Measurements from ENCODE around the gene PRAC1.

The PRAC1 gene

DNA sequence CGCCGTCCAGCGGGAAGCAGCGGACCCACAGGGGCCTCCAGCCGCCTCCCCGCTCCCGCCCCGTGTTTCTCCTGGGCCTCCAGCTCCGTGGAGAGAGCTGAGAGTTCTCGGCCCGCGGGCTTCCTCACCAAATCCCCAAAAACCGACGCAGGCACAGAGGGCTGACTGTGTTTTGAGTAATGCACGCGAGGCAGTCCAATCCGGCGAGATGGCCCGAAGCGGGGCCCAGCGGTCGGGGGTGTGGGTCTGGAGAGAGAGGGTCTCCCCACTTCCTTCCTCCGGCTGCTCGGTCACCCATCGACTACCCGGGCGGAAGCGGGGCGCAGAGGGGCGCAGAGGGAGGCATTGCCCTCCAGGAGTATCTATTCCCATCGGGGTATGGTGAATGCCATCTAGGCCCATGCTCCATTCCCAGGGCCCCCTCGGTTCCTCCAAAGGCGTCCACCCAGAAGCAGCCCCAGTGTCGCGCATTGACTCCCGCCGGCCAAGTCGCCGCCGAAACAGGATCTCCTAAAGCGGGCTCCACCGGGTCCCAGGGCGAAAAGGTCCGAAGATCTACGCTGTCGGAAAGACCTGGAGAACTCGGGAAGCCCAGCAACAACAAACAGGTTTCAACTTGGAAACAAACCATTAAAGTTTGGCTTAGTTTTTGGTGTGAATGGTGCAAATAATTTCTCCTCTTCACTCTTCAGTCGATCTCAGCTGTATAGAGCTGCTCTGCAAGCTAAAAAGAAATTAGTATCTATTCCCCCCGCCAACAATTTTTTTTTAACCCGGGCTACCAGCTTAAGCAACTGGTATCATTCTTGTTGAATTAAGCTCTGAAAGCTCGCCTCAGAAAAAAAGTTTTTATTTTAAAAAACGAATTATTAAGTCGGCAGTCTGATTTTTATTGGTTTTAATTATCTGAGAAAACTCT, 25.4 kb upstream of the PRAC1 start:
- intact Hi-C loops (cut with DNase I), result no loop called here
- DNase-seq, result no peak

DNA sequence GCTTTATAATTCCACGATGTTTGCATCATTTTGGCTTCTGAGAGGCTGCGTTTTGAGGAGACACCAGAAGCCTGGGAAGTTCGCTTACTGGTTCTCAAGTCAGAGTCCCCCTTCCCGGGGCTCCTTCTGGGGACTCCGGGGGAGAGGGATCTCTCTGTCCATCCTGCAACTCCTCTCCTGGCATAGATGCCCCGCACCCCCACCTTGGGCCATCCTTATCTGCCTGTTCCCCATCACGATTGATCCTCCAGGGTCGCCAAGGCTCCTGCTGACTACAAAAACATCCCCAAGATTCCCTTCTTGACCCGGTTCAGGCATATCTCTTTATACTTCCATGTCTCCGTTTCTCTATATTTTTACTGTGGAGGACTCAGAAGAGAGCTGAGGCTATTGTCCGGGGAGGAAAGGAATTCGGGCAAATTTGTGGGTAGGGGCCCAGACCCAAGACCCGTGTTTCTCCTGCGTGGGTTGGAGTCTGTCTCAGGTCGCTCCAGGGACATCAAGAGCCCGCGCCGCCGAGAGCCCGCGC, 24.7 kb upstream of the PRAC1 start:
- intact Hi-C loops (cut with DNase I), result no loop called here
- no peak for DNase-seq

DNA sequence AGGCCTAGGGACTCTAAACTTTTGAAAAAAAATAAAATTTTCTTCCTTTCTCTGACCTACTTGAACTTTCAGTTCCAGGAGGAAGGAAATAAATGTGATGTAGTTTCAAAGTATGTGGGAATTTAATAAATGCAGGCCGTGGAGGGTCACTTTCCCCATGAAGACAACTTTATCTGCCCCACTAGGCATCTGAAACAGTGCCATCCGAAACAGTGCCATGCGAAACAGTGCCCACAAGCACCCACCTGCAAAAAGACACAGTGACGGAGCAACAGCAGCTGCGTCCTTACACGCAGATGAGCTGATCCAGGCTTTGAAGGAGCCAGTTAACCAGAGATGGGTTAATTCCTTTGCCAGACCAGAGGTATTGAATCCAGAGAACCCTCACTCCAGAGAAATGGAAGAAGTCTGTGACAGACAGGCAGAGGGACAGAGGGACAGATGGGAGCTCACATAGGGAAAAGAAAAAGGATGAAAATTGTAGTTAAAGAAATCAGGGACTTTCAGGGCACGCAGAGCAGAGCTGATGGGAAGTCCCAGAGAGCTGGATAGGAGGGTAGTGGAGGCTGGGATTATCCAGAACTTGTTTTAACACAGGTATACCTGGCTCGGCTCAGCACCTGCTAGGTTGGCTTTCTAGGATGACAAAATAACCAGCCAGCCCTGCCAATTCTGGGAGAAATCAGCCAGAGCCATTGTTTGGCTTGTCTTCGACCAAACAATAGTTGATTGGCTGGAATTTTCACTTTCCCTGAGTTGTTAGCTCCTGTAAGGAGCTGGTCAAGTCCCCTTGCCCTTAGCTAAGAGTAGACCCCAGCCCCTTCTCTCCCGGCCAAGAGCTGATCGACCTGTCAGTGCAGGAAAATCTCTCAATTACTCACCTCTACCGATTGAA, 23.3 kb upstream of the PRAC1 start:
- intact Hi-C loops (cut with DNase I), result no loop called here
- no peak for DNase-seq

DNA sequence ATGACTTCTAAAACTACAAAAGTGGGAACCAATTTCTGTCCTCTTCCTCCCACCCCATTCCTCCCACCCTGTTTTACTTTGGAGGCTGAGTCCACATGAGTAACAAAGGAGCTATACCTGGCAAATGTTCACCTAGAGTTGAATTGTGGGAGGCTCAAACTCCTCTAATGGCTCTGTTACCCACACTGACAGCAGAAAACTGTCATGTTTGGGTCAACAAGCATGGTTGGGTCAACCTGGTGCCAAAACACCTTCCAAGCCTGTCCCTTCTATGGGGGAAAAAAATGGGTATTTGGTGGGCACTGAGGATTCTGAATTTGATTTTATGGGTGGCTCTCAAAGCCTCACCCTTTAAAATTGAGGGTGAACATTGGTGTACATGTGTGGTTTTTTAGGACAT, 18.2 kb upstream of the PRAC1 start:
- intact Hi-C loops (cut with DNase I), result no loop called here
- no peak for DNase-seq

DNA sequence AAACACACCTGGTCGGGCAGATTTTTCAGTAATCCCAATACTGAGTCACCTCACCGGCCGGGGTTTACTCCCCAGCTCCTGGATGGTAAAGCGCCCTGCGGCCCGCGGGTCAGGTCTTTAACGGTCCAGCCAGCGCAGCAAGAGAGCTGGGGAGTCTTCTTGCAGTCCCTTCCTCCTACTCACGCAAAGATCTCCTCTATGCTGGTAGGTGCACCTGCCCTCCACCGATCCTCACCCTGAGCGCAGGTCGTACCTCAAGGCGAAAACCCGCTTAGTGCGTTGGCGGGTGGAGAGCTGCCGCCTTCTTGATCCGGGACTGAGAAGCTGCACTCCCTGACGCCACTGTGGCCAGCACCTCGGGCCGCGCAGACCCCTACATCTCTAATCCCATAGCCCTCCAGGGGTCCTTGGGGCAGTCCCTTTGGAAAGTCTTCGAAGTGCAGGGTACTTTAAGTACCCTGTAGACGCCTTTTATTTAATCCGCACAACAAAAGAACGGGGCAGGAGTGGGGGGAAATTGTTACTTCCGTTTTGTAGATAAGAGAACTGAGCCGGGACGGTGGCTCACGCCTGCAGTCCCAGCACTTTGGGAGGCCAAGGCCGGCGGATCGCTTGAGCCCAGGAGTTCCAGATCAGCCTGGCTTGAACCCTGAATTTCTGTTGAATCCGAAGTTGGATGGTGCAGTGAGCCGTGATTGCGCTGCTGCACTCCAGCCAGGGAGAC, 16.6 kb upstream of the PRAC1 start:
- intact Hi-C loops (cut with DNase I), result no loop called here
- no peak for DNase-seq

DNA sequence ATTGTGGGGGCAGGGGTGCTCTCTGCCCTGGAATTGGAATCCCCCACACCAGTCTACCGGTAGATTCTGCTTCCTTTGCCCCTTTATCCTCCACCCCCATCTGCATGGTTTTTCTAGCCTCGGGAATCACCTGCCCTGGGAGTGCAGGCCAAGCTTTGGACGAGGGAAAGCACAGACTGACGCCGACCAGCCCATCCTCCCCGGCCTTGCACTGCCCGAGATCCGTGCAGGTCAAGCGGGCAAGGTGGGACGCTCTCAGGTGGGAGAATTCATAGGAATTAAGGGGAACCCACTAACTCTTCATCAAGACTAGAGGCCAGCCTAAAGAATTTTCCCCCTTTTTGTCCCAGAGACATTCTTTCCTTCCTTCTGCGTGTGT, 16.1 kb upstream of the PRAC1 start:
- intact Hi-C loops (cut with DNase I), result no loop called here

DNA sequence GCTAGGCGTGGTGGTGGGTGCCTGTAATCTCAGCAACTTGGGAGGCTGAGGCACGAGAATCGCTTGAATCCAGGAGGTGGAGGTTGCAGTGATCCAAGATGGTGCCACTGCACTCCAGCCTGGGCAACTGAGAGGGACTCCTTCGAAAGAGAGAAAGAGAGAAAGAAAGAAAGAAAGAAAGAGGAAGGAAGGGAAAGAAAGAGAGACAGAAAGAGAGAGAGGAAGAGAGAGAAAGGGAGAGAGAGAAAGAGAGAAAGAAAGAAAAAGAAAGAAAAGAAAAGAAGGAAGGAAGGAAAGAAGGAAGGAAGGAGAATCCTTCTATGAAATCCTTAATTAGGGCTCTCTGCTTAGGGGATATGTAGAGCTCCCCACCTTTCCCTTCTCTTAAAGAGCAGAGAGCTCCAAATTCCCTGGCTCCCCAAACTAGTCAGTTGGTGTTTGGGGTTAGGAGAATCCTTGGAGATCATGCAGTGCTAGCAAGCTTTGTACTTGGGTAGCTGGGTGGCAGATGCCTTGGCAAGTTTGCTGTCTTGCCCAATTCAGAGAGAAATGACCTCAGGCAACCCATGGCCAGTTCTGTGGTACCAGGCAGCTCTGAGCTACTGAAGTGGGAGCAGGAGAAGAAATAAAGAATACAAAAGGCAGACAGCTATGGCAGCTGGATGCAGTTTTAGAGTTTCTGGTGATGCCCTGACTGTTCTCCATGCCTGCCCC, 15.2 kb upstream of the PRAC1 start:
- no peak for DNase-seq
- intact Hi-C loops (cut with DNase I), result no loop called here

More for the DNA sequence above, 16.1 kb upstream of the PRAC1 start:
- no peak for DNase-seq

DNA sequence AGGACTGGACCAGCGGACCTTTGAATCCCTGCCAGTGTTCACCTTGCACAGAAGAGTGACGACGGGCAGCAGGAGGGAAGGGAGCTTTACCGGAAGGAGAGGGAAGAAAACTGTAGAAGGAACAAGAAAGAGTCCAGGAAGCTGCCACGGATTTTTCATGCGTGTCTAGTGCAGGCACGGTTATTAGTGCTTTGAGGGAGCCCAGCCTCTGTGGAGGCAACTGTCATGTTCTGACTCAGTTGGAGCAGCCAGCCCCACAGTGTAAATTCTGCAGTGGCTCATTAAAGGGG, 12.7 kb upstream of the PRAC1 start:
- no peak for DNase-seq
- intact Hi-C loops (cut with DNase I), result no loop called here

DNA sequence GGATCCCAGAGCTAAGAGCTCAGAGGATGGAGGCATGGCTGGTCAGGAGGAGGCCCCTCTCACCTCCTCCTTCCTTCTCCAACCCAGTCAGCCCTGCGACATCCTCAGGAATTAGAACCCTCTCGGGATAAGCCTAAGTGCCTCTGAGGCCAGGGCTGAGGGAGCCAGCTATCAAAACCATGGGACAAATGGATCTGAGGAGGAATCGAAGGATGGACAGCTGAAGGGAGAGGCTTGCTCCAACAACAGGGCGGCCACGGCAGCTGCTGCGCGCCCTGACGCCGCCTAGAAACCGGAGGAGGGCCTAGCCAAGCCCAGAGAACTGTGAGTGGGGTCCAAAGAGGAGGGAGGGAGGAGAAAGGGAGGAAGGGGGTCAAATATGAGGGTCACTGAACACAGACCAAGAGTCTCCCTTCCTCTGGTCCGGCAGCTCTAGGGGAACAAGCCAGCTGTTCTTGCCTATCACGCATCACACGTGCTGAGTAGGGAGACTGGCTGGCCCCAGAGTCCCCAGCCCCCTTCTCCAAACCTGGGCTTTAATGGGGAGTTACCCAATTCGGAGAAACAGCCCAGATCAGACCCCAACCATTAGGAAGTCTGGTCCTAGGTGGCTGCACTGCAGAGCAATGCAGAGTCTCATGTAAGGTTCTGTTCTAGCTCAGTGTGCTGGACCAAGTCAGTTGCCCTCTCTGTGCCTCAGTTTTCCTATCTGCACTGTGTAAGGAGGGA, 12.2 kb upstream of the PRAC1 start:
- DNase-seq, result no peak
- intact Hi-C loops (cut with DNase I), result no loop called here

DNA sequence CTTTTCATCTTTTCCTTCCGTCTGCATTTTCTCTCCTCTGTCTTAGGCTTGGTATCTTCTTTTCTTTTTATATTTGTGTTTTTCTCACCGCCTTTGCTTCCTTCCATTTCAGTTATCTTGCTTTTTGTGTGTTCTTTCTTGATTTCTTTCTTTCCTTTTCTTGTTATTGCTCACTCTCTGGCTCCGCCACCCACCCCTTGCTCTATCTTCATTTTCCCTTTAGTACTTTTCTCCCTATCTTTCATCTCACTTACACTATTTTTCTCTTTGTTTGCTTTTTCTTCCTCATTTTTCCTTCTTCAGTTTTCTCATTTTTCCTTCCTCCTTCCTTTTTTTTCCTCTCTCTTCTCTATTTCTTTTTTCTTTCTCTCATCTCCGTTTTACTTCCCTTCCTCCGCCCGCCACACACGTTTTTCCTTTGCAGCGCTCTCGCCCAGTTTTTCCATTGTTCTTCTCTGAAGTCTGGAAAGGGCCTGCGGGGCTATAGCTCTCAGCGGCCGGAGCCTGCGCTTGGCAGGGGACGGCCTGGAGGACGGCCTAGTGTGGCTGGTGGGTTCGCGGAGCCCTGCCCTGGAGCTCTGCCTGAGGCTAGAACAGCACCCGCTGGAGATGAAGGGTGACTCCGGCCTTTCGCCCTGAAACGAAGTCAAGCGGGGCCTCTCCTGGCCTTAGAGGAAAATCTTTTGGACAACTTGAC, 11.5 kb upstream of the PRAC1 start:
- intact Hi-C loops (cut with DNase I), result no loop called here
- DNase-seq, result no peak

DNA sequence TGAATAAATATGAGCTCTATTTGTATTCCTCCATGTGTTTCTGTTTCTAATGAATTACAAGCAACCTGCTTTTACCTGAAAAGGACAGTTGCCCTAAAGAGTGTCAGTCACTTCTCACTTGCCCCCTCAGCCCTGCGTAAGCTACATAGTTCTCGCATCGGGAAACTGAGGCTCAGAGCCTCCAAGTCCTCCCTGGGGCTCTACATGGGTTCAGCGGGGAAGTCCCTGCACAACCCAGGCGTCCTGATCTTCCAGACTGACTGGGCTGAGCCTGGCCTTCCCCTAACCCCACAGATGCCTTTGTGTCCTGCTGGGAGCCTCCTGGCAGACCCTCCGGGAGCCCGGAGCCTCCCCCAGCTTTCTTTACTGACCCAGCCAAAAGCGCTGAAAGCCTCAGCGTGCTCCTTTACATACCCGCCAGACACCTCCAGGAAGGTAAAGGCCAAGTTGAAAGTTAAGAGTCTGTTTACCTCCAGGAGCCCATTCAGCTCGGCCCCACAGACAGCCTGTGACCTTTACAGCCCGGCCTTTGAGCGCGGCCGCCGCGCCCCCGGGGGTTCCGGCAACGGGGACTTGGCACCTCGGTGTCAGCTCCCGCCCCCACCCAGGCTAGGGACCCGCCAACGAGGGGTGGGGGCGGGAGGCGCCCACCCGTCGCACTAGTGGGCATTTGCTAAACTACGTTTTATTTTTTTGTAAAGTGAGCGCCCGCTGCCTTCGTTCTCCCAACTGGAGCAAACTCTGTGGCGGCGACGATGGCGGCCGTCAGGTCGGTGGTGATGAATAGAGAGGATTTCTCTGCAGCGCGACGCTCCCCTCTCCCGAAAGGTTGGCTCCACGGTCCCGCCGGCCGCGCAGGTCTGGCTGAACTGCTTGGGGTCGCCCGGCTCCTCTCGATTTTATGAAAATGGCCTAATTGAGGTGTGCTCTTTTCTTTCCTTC, 10.6 kb upstream of the PRAC1 start:
- intact Hi-C loops (cut with DNase I), result no loop called here
- DNase-seq, result no peak

DNA sequence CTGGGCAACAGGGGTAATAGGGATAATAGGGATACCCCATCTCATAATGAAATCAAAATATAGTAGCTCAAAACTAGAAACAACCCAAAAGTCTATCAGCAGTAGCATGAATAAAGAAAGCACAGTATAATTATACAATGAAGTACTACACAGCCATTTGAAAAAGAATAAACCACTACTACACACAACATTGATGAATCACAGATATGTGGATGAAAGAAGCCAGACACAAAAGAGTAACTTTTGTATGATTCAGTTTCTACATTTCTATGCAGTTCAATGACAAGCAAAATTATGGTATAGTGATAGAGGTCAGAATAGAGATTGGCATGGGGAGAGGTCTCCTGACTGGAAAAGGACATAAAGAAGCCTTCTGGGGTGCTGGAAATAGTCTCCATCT, 9.0 kb upstream of the PRAC1 start:
- no peak for DNase-seq
- intact Hi-C loops (cut with DNase I), result no loop called here

DNA sequence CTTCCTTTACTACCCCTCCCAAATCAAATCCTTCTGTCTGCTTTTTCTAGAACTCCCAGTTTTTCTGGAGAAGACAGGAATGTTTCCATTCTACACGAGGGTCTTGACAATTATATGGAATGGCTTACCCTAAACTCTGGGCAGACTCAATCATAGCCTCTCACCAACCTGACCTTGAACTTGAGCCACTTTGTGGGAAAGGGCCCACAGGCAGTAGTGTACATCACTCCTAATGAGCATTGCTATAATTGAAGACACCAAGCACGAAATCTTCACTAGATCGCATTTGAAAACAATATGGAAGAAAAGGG, 7.9 kb upstream of the PRAC1 start:
- intact Hi-C loops (cut with DNase I), result no loop called here
- DNase-seq, result no peak

DNA sequence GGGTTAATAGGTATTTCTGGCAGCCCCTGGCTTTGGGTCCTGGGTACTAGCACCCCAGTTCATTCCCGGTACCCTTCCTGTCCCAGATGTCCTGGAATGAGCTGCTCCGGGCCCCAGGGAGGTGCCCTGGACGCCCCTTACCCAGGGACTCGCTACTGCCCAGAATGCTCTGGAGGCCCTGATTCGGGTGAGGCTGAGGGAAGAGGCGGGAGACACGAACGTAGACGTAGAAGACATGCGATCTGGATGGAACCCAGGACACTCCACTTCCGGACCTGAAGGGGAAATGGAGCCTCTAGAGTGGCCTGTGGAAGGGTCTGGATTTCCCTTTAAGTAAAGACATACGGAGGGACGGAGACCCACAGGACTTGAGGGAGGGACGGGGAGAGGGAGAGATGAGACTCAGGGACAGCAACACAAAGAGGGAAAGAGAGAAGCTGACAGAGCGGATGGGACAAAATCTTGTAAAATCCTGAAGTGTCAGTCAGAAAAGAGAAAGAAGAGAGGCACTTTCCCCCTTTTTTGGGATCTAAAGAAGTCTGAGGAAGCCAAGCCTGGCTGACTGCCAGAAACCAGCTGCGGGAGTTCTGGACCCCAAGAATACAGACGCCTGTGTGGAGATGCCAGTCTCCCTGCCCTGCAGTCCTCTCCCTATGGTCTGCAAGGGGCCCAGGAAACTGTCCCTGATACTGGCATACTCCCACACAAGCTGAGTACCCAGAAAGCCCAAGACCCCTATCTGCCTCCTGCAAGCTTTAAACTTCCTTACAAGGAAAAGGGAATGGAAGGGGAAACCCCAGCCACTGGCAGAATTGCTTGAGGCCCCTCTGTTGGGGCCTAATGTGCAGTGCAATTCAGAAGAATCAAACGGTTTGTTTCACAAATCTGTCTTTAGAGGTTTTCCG, 7.3 kb upstream of the PRAC1 start:
- intact Hi-C loops (cut with DNase I), result loop anchor here (10.0 kb wide), 2 partner anchors 65 to 265 kb away; partner anchors contain the start of gene IGF2BP1
- DNase-seq, result no peak

DNA sequence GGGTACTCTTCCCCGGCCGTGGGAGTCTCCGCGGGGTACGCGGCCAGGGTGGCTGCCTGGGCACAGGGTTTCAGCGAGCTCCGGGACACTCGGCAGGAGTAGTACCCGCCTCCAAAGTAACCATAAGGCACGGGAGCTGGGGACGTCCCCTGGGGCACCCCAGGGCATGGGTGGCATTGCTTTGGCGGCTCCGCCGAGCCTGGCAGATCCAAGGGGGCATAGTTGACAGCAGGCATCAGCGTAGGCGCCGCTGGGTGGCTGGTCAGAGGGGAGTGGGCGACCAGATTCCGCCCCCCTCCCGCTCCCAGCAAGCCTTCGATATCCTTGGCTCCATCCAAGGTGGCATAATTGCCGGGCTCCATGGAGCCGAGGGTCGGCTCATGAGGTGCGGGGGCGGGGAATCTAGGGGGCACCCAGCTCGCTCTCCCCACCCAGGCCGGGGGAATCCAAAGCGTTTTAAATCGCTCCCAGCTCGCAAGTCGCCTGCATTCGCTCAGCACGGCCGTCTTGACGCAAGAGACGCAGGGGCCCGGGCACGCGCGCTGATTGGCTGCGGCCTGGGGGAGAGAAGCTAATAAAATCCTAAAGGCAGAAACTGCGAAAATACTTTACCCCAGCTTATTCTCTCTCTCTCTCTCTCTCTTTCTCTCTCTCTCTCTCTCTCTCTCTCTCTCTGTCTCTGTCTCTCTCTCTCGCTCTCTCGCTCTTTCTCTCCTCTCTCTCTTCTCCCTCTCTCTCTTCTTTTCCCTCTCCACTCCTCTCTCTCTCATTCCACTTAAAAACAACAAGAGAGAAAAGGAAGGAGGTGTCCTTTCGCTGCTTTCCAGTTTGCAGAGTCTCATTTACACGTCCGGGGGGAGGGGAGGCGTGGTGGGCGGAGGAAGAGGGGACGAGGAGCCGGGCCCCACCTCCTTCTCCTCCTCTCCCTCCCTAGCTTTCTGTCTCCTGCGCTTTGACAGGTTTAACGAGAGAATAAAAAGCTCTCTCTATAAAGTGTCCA, 6.2 kb upstream of the PRAC1 start, which contains the start of gene HOXB13:
Gene HOXB13, minus strand, starts transcription at position 519 of the 1,000 bp plus-strand sequence. Its CDS starts 157 bp downstream, at position 362.
- DNase-seq, result no peak
- intact Hi-C loops (cut with DNase I), result loop anchor here (10.0 kb wide), 2 partner anchors 66 to 266 kb away; partner anchors contain the start of gene IGF2BP1
